KMS-11 (cell line): ENCODE results near the gene DENND11.

Source experiments
- H2AFZ ChIP-seq: fragments of 200-600 bp; sonication (generic); 2 replicates; pipeline ENCODE4 v1.6.1; 2016; ENCODE audit warnings: antibody characterized with exemption, mixed run types, low read depth
- H3K27ac ChIP-seq: fragments of 200-600 bp; sonication (generic); 2 replicates; pipeline ENCODE4 v1.6.1; 2016; ENCODE audit warnings: mild to moderate bottlenecking, mixed run types
- H3K27me3 ChIP-seq: fragments of 200-600 bp; sonication (generic); 2 replicates; pipeline ENCODE4 v1.6.1; 2017; ENCODE audit warnings: mild to moderate bottlenecking, low read depth, mixed run types, moderate library complexity; ENCODE audit not compliant: insufficient read depth
- H3K36me3 ChIP-seq: fragments of 200-600 bp; sonication (generic); 2 replicates; pipeline ENCODE4 v1.6.1; 2017; ENCODE audit warnings: mild to moderate bottlenecking, mixed run types; ENCODE audit not compliant: insufficient read depth
- H3K4me1 ChIP-seq: fragments of 200-600 bp; sonication (generic); 2 replicates; pipeline ENCODE4 v1.6.1; 2016; ENCODE audit warnings: mild to moderate bottlenecking, low read depth, mixed run types; ENCODE audit not compliant: poor library complexity, severe bottlenecking
- H3K4me2 ChIP-seq: fragments of 200-600 bp; sonication (generic); 2 replicates; pipeline ENCODE4 v1.7.0; 2016; ENCODE audit warnings: mild to moderate bottlenecking, mixed run types
- H3K4me3 ChIP-seq: fragments of 200-600 bp; sonication (generic); IDR thresholded peaks from 2 replicates; pipeline ENCODE4 v1.6.1; 2017; ENCODE audit warnings: low read depth, low read length, mixed read lengths; ENCODE audit not compliant: insufficient read depth
- H3K79me2 ChIP-seq: fragments of 200-600 bp; sonication (generic); 2 replicates; pipeline ENCODE4 v1.6.1; 2016; ENCODE audit warnings: low read depth, mixed run types; ENCODE audit not compliant: insufficient read depth
- H3K9ac ChIP-seq: fragments of 200-600 bp; sonication (generic); 2 replicates; pipeline ENCODE4 v1.6.1; 2016; ENCODE audit warnings: mild to moderate bottlenecking, mixed run types
- H4K20me1 ChIP-seq: fragments of 200-600 bp; sonication (generic); 2 replicates; pipeline ENCODE4 v1.6.1; 2016; ENCODE audit warnings: mild to moderate bottlenecking, mixed run types; ENCODE audit not compliant: insufficient read depth
- CTCF ChIP-seq: fragments of 200-600 bp; sonication (generic); conservative IDR thresholded peaks from 2 replicates; pipeline ENCODE4 v1.6.1; 2017; ENCODE audit warnings: low read depth, mild to moderate bottlenecking, antibody characterized with exemption, low read length, moderate library complexity, mixed read lengths

DENND11 gene

GRCh38 chr7:141679014-141679413, 23.0 kb downstream of the DENND11 start:
- Histone ChIP-seq H2AFZ (no peak overlapping the region), H3K4me1 (no peaks in the 10 kb centered on the region), H3K4me3 (no peak overlapping the region), H3K4me2 (no peak overlapping the region), H3K79me2 (no peaks in the 10 kb centered on the region), H3K36me3 (no peaks in the 10 kb centered on the region), H3K9ac (no peak overlapping the region), H4K20me1 (no peaks in the 10 kb centered on the region), H3K27ac (no peak overlapping the region), H3K27me3 (no peaks in the 10 kb centered on the region)
- TF ChIP-seq CTCF = no peak

- H3K9ac ChIP-seq = no peak overlapping the region
- H3K27me3 ChIP-seq = no peaks in the 10 kb centered on the region
- H3K4me2 ChIP-seq = no peak overlapping the region
- no peaks in the 10 kb centered on the region for H3K4me1 ChIP-seq
- no peaks in the 10 kb centered on the region for H3K36me3 ChIP-seq
- H2AFZ ChIP-seq = no peak overlapping the region
- H3K79me2 ChIP-seq = no peaks in the 10 kb centered on the region
- no peak overlapping the region for H3K27ac ChIP-seq
- TF ChIP-seq CTCF = no peak
- no peaks in the 10 kb centered on the region for H4K20me1 ChIP-seq
- no peak overlapping the region for H3K4me3 ChIP-seq
Observed at GRCh38 chr7:141676618-141677017, 25.3 kb downstream of the DENND11 start.

- H3K4me2 ChIP-seq = no peak overlapping the region
- no peaks in the 10 kb centered on the region for H3K27me3 ChIP-seq
- H3K36me3 ChIP-seq = no peaks in the 10 kb centered on the region
- no peak overlapping the region for H2AFZ ChIP-seq
- no peak overlapping the region for H3K27ac ChIP-seq
- no peaks in the 10 kb centered on the region for H3K4me1 ChIP-seq
- no peaks in the 10 kb centered on the region for H4K20me1 ChIP-seq
- no peak overlapping the region for H3K4me3 ChIP-seq
- no peaks in the 10 kb centered on the region for H3K79me2 ChIP-seq
- TF ChIP-seq CTCF = no peak
- H3K9ac ChIP-seq = no peak overlapping the region
Observed at GRCh38 chr7:141675436-141676215, 26.3 kb downstream of the DENND11 start.

GRCh38 chr7:141674702-141675101, 27.3 kb downstream of the DENND11 start:
- no peak overlapping the region for H3K9ac ChIP-seq
- no peak overlapping the region for H3K4me2 ChIP-seq
- no peaks in the 10 kb centered on the region for H3K36me3 ChIP-seq
- H3K27ac ChIP-seq = no peak overlapping the region
- H3K4me3 ChIP-seq = no peak overlapping the region
- no peak overlapping the region for H2AFZ ChIP-seq
- no peaks in the 10 kb centered on the region for H4K20me1 ChIP-seq
- TF ChIP-seq CTCF = peak; percentile 65
- no peaks in the 10 kb centered on the region for H3K4me1 ChIP-seq
- no peaks in the 10 kb centered on the region for H3K27me3 ChIP-seq
- H3K79me2 ChIP-seq = no peaks in the 10 kb centered on the region
